Cardiac fibroblast (primary cell): ENCODE data around the gene NAB2.
"Not testable (repeated sequence)": the region's sequence is repeated elsewhere in the genome, so short reads cannot be mapped to it uniquely, and the experiment has no call there.

ENCODE experiments used
- DNase-seq, 2 donors: peaks; one replicate each; pipeline versions ENCODE4 v3.0.0 to v3.0.0-alpha.2; 2010; ENCODE audit warnings: low read depth in 2 of 2
- H3K4me3 ChIP-seq, 2 donors: replicated peaks in 1 of 2; 1 replicate in 1 of 2; 2 replicates in 1 of 2; pipeline ENCODE4 v1.5.1; 2011; ENCODE audit warnings: low read depth in 2 of 2, low read length in 2 of 2, mild to moderate bottlenecking in 2 of 2, moderate library complexity in 1 of 2
- TF ChIP-seq, protein P1 (sequence below): IDR thresholded peaks from one replicate; pipeline ENCODE4 v1.5.1; 2011; ENCODE audit warnings: low read depth, mild to moderate bottlenecking, low read length, inconsistent platforms

Gene NAB2

DNA sequence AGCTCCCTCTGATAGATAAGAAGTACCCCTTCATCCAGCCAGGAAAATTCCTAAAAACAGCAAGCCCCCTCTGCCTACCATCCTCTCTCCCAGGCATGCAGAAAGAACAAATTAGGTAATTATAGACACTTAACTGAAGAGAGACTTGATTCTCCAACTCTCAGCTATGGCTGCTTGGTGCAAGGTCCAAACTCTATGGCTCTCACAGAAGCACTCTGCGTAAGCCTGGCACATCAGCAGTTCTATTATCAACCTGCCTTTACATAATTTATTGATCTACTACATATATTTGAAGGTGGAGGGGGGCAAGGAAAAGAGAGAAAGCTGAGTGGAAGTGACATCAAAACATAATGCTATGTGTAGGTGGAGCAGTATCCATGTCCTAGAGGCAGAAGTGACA, 37.9 kb upstream of the NAB2 start:
- TF ChIP-seq, protein P1, sequence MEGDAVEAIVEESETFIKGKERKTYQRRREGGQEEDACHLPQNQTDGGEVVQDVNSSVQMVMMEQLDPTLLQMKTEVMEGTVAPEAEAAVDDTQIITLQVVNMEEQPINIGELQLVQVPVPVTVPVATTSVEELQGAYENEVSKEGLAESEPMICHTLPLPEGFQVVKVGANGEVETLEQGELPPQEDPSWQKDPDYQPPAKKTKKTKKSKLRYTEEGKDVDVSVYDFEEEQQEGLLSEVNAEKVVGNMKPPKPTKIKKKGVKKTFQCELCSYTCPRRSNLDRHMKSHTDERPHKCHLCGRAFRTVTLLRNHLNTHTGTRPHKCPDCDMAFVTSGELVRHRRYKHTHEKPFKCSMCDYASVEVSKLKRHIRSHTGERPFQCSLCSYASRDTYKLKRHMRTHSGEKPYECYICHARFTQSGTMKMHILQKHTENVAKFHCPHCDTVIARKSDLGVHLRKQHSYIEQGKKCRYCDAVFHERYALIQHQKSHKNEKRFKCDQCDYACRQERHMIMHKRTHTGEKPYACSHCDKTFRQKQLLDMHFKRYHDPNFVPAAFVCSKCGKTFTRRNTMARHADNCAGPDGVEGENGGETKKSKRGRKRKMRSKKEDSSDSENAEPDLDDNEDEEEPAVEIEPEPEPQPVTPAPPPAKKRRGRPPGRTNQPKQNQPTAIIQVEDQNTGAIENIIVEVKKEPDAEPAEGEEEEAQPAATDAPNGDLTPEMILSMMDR, result no peak
- H3K4me3 ChIP-seq, result no peak overlapping the region
- no peak for DNase-seq

- not testable (repeated sequence) for H3K4me3 ChIP-seq, DNase-seq
Measured at GRCh38 chr12:57053146-57053545, 35.8 kb upstream of the NAB2 start.

DNA sequence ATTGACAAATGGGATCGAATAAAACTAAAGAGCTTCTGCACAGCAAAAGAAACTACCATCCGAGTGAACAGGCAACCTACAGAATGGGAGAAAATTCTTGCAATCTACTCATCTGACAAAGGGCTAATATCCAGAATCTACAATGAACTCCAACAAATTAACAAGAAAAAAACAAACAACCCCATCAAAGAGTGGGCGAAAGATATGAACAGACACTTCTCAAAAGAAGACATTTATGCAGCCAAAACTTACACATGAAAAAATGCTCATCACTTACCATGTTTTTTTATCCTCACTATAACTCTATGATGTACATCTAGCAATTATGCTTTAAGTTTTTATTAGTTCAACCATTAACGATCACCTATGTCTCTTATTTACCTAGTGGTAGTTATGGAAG, 35.0 kb upstream of the NAB2 start:
- not testable (repeated sequence) for DNase-seq, H3K4me3 ChIP-seq

DNA sequence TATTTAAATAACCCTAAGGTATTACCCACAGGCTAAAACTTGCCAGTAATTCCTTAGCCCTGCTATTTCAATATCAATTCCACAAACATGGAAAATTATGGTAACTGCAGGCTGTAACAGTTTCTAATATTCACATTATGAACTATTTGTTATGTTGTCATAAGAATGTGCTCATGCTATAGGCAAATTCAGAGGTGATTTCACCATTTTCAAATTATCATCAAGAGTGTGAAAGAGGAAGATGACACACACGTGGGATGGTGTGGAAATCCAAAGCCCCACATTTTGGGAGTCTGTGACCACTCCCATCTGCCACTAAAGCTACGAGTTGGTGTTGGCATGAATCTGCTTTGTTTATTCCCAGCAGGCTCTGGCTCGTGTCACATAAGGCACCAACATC, 33.1 kb upstream of the NAB2 start:
- no peak for DNase-seq
- TF ChIP-seq, protein P1, result no peak

GRCh38 chr12:57057067-57057751, 31.7 kb upstream of the NAB2 start:
- H3K4me3 ChIP-seq, result no peak overlapping the region
- DNase-seq, result no peak
- TF ChIP-seq, protein P1, result no peak

More for the DNA sequence above, 33.1 kb upstream of the NAB2 start:
- H3K4me3 ChIP-seq, result no peak overlapping the region

GRCh38 chr12:57058454-57058853, 30.5 kb upstream of the NAB2 start:
- H3K4me3 ChIP-seq, result no peak overlapping the region
- TF ChIP-seq, protein P1, result no peak
- no peak for DNase-seq

GRCh38 chr12:57063991-57064685, 24.8 kb upstream of the NAB2 start:
- no peak overlapping the region for H3K4me3 ChIP-seq
- no peak for DNase-seq
- TF ChIP-seq, protein P1, result no peak

GRCh38 chr12:57066245-57066644, 22.7 kb upstream of the NAB2 start:
- TF ChIP-seq, protein P1, result no peak
- DNase-seq, result no peak
- no peak overlapping the region for H3K4me3 ChIP-seq
